ENCODE measurements around the gene ELF1. TPM values are rescaled to one million over a fixed set of nuclear protein-coding genes. Genes with fewer than 3 reads are reported as not detected.

Gene ELF1
- total RNA-seq, 1 experiment from 2014 or later, result 18.7 TPM

DNA sequence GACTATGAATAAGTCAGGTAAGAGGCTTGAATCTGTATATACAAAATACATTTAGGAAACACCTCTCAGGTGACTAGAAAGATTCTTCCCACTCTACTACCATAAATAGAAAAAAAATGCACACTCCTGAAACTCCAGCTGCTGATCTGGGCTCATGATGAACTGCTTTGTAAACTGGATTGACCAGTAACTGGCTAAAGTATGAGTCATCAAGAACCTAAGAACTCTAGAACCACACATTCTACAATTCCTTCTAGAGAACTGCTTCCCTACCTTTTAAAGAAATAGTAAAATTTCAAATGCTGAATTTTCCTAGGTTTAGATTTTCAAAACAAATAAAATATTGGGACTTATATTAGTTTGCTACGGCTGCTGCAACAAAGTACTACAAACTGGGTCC is 55.2 kb downstream of the ELF1 start (continued):
- TF ChIP-seq, protein P1, sequence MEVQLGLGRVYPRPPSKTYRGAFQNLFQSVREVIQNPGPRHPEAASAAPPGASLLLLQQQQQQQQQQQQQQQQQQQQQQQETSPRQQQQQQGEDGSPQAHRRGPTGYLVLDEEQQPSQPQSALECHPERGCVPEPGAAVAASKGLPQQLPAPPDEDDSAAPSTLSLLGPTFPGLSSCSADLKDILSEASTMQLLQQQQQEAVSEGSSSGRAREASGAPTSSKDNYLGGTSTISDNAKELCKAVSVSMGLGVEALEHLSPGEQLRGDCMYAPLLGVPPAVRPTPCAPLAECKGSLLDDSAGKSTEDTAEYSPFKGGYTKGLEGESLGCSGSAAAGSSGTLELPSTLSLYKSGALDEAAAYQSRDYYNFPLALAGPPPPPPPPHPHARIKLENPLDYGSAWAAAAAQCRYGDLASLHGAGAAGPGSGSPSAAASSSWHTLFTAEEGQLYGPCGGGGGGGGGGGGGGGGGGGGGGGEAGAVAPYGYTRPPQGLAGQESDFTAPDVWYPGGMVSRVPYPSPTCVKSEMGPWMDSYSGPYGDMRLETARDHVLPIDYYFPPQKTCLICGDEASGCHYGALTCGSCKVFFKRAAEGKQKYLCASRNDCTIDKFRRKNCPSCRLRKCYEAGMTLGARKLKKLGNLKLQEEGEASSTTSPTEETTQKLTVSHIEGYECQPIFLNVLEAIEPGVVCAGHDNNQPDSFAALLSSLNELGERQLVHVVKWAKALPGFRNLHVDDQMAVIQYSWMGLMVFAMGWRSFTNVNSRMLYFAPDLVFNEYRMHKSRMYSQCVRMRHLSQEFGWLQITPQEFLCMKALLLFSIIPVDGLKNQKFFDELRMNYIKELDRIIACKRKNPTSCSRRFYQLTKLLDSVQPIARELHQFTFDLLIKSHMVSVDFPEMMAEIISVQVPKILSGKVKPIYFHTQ (CRISPR knock-in tag; IDR thresholded peaks at IDR 0.05), result no peak
- TF ChIP-seq HMGXB4 (CRISPR knock-in tag; IDR thresholded peaks at IDR 0.05), result no peak
- no peak for TF ChIP-seq ZNF232 (CRISPR knock-in tag; IDR thresholded peaks at IDR 0.05)
- no peak for TF ChIP-seq CREM (CRISPR knock-in tag; IDR thresholded peaks at IDR 0.05)
- TF ChIP-seq, protein P2, sequence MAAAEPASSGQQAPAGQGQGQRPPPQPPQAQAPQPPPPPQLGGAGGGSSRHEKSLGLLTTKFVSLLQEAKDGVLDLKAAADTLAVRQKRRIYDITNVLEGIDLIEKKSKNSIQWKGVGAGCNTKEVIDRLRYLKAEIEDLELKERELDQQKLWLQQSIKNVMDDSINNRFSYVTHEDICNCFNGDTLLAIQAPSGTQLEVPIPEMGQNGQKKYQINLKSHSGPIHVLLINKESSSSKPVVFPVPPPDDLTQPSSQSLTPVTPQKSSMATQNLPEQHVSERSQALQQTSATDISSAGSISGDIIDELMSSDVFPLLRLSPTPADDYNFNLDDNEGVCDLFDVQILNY (CRISPR knock-in tag; IDR thresholded peaks at IDR 0.05), result no peak
- no peak for TF ChIP-seq TEAD1 (CRISPR knock-in tag; IDR thresholded peaks at IDR 0.05)
- TF ChIP-seq, protein P3, sequence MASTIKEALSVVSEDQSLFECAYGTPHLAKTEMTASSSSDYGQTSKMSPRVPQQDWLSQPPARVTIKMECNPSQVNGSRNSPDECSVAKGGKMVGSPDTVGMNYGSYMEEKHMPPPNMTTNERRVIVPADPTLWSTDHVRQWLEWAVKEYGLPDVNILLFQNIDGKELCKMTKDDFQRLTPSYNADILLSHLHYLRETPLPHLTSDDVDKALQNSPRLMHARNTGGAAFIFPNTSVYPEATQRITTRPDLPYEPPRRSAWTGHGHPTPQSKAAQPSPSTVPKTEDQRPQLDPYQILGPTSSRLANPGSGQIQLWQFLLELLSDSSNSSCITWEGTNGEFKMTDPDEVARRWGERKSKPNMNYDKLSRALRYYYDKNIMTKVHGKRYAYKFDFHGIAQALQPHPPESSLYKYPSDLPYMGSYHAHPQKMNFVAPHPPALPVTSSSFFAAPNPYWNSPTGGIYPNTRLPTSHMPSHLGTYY (CRISPR knock-in tag; IDR thresholded peaks at IDR 0.05), result no peak
- no peak for TF ChIP-seq KAT7 (CRISPR knock-in tag; IDR thresholded peaks at IDR 0.05; ENCODE audit: borderline replicate concordance)

GRCh38 chr13:40961826-40962225 is 57.3 kb downstream of the ELF1 start:
- CTCF ChIA-PET, result interaction anchor here (1.3 kb wide), 1 partner anchor 93 kb away, joined by 3 read pairs; no protein-coding TSS in a partner anchor

More at GRCh38 chr13:40961826-40962225, 57.3 kb downstream of the ELF1 start:
- no peak overlapping the region for H3K27ac Mint-ChIP-seq
- no peak for ATAC-seq
- peaks cover 2% of the 10 kb centered on the region for H3K4me1 Mint-ChIP-seq
- peaks cover 9% of the 10 kb centered on the region for H3K9me3 Mint-ChIP-seq
- peaks cover 17% of the 10 kb centered on the region for H3K36me3 Mint-ChIP-seq
- no peak for DNase-seq (ENCODE audit: low spot score)
- H3K27me3 Mint-ChIP-seq (ENCODE audit: low read depth), result no peaks in the 10 kb centered on the region
- TF ChIP-seq HMGA2 (CRISPR knock-in tag; IDR thresholded peaks at IDR 0.05) (no peak), ATF1 (CRISPR knock-in tag; IDR thresholded peaks at IDR 0.05) (no peak), IRF2 (CRISPR knock-in tag; IDR thresholded peaks at IDR 0.05; ENCODE audit: borderline replicate concordance, low read depth) (no peak), SP1 (CRISPR knock-in tag; conservative IDR thresholded peaks at IDR 0.05) (no peak), GTF2I (CRISPR knock-in tag; conservative IDR thresholded peaks at IDR 0.05) (no peak), MYBL2 (CRISPR knock-in tag; IDR thresholded peaks at IDR 0.05) (no peak), ZNF416 (CRISPR knock-in tag; IDR thresholded peaks at IDR 0.05) (no peak), USF2 (CRISPR knock-in tag; IDR thresholded peaks at IDR 0.05) (no peak), ZNF281 (CRISPR knock-in tag; IDR thresholded peaks at IDR 0.05) (no peak)
- TF ChIP-seq, protein P4, sequence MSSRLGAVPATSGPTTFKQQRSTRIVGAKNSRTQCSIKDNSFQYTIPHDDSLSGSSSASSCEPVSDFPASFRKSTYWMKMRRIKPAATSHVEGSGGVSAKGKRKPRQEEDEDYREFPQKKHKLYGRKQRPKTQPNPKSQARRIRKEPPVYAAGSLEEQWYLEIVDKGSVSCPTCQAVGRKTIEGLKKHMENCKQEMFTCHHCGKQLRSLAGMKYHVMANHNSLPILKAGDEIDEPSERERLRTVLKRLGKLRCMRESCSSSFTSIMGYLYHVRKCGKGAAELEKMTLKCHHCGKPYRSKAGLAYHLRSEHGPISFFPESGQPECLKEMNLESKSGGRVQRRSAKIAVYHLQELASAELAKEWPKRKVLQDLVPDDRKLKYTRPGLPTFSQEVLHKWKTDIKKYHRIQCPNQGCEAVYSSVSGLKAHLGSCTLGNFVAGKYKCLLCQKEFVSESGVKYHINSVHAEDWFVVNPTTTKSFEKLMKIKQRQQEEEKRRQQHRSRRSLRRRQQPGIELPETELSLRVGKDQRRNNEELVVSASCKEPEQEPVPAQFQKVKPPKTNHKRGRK (CRISPR knock-in tag; IDR thresholded peaks at IDR 0.05; ENCODE audit: borderline replicate concordance), result no peak
- TF ChIP-seq, protein P5, sequence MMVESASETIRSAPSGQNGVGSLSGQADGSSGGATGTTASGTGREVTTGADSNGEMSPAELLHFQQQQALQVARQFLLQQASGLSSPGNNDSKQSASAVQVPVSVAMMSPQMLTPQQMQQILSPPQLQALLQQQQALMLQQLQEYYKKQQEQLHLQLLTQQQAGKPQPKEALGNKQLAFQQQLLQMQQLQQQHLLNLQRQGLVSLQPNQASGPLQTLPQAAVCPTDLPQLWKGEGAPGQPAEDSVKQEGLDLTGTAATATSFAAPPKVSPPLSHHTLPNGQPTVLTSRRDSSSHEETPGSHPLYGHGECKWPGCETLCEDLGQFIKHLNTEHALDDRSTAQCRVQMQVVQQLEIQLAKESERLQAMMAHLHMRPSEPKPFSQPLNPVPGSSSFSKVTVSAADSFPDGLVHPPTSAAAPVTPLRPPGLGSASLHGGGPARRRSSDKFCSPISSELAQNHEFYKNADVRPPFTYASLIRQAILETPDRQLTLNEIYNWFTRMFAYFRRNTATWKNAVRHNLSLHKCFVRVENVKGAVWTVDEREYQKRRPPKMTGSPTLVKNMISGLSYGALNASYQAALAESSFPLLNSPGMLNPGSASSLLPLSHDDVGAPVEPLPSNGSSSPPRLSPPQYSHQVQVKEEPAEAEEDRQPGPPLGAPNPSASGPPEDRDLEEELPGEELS (CRISPR knock-in tag; IDR thresholded peaks at IDR 0.05), result no peak
- TF ChIP-seq, protein P2 (CRISPR knock-in tag; IDR thresholded peaks at IDR 0.05), result no peak
- TF ChIP-seq, protein P6, sequence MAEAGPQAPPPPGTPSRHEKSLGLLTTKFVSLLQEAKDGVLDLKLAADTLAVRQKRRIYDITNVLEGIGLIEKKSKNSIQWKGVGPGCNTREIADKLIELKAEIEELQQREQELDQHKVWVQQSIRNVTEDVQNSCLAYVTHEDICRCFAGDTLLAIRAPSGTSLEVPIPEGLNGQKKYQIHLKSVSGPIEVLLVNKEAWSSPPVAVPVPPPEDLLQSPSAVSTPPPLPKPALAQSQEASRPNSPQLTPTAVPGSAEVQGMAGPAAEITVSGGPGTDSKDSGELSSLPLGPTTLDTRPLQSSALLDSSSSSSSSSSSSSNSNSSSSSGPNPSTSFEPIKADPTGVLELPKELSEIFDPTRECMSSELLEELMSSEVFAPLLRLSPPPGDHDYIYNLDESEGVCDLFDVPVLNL (CRISPR knock-in tag; IDR thresholded peaks at IDR 0.05; ENCODE audit: borderline replicate concordance, low read depth), result no peak
- POLR2A ChIA-PET, result no interaction called here
- no peak overlapping the region for H3K4me3 Mint-ChIP-seq

All from WTC11 (cell line).